GM18502 (cell line): Measurements from ENCODE around the gene PRM2.

ENCODE experiments used
- ATAC-seq: cut with Tn5 transposase; IDR thresholded peaks from one replicate; pipeline ENCODE4 v1.9.1; 2021; ENCODE audit warnings: mild to moderate bottlenecking; ENCODE audit not compliant: unreplicated experiment, poor library complexity

The PRM2 gene

GRCh38 chr16:11251525-11252481, 24.5 kb downstream of the PRM2 start:
- ATAC-seq: no peak

DNA sequence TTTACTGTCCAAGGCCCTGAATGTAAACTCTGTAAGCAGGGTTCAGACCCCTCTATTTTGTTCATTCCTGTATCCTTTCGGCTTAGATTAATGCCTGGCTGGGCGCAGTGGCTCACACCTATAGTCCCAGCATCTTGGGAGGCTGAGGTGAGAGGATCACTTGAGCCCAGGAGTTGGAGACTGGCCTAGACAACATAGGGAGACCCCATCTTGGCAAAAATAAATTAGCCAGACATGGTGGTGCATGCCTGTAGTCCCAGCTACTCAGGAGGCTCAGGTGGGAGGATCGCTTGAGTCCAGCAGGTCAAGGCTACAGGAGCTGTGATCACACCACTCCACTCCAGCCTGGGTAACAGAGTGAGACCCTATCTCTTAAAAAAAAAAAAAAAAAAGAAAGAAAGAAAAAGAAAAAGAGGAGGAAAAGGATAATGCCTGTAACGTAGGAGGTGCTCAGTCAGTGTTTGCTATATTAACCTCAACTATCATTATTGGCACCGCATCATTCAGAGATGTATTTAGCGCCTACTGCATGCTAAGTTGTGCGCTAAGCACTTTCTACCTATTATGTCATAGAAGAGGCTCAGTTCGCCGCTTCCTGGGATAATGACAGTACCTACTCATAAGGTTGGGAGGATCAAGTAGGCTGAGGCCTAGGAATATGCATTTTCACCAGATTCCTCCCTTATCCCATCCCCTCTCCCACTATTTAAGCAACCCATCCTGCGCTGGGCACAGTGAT, 25.3 kb downstream of the PRM2 start:
- ATAC-seq: no peak

DNA sequence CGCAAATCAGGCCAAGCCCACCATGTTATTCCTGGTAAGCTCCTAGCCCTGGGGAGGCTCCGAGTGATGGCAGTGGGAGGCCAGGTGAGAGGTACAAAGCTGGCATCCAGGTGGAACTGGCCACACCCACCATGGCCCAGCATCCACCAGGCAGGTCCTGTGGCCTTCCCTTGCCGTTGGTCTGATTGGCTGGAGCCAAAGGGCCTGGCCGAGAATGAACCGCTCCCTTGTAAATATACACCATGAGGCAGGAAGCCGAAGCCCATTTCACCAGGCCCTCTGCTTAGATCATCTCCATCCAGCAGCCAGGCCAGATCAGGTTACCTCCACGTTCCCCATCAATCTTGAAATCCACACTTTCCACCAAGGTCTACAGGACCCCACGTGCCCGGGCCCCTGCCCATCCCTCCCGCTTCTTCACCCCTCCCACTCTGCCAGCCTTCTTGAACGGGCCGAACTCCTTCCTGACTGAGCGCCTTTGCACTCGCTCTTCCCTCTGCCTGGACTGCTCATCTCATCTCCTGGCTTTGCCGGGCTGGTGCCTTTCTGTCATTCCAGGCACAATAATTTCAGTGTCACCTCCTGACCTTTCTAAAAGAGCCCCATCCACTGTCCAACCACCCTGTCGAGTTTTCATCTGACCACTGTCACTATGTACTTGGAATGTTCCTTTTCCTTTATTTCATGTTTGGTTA, 26.0 kb downstream of the PRM2 start:
- no peak for ATAC-seq

DNA sequence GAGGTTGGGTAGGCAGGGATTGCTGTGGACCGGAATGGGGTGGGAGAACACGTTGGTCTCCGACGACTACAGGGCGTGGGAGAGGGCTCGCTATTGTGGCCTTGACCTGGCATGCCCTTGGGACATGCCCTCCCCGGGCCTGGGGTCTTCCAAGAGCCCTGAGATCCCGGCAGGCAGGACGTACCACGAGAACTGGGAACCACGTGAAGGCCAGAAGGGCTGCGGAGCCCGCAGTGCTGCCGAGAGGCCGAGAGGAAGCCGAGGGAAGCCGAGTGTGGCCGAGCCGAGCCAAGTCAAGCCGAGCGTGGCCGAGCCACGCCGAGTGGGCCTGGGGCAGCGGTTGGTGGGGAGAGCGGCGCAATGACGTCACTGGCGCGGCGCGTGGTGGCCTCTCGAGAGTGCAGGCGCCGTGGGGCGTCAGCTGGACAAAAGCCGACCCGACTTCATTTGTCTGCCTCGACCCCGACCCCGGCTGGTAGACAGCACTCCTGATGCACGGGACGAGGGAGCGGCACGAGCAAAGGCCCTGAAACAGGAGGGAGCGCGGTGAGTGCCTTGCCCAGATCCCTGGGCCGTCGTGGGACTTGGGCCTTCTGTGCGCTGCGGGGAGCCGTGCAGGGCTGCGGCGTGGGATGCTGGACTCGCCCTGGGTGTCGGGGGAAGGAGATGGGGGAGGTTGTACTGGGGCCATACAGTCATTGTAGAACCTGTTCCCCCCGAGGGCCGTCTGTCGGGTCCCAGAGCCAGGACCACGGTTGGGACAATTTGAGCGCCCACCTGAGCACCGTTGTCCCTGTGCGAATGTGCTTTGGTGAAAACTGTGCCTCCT, 26.8 kb downstream of the PRM2 start:
- no peak for ATAC-seq

- no peak for ATAC-seq
Observed at GRCh38 chr16:11248133-11248532, 28.1 kb downstream of the PRM2 start.

DNA sequence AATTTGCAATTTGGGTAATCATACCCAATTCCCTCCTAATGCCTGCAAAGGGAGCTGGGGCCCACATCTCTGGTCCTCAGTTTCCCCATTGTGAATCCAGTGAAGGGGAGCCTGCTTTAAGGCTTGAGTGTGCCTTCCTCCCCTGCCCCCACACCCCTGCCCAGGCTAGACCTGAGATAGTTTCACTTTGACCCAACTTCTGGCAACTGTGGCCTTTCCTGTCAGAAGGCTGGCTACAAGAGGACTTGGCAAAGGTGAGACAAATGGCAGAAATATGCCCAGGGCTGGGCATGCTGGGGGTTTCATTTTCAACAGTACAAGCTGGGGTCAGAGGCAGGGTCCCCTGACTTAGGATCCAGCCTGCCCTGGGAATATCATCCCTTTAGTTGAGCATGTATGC, 30.3 kb downstream of the PRM2 start:
- ATAC-seq: no peak

GRCh38 chr16:11245222-11245737, 31.0 kb downstream of the PRM2 start:
- ATAC-seq: no peak

DNA sequence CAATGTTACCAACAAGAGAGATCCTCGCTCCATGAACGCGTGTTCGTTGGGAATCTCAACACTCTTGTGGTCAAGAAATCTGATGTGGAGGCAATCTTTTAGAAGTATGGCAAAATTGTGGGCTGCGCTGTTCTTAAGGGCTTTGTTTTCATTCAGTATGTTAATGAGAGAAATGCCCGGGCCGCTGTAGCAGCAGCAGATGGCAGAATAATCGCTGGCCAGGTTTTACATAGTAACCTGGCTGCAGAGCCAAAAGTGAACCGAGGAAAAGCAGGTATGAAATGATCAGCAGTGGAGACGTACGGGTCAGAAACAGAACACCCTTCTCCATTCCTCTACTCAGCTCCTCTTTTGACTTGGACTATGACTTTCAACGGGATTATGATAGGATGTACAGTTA, 33.6 kb downstream of the PRM2 start:
- ATAC-seq: no peak

DNA sequence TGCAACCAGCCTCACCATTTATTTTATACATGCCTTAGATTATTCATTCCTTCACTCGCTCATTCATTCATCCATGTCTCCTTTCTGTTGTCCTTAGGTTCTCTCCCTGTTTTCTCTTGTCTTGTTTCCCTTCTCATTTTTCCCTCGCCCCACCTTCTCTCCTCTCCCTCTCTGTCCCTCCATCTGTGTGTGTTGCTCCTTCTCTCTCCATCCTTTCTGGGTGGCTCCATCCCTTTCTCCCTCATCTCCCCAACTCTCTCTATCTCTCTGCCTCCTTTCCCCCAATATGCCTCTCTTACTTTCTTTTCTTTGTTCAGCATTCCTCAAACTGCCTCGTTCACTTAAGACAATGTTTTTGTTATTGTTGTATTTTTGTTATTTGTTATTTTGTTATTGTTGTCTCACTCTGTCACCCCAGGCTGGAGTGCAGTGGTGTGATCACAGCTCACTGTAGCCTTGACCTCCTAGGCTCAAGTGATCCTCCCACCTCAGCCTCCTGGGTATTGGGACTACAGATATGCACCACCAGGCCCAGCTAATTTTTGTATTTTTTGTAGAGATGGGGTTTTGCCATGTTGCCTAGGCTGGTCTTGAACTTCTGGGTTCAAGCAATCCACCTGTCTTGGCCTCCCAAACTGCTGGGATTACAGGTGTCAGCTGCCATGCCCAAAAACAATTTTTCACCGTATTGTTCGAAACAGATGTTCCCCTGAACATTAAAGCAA, 34.6 kb downstream of the PRM2 start:
- no peak for ATAC-seq

- ATAC-seq: no peak
Observed at GRCh38 chr16:11240636-11241473, 35.4 kb downstream of the PRM2 start.

- no peak for ATAC-seq
Observed at GRCh38 chr16:11239644-11240632, 36.3 kb downstream of the PRM2 start.

DNA sequence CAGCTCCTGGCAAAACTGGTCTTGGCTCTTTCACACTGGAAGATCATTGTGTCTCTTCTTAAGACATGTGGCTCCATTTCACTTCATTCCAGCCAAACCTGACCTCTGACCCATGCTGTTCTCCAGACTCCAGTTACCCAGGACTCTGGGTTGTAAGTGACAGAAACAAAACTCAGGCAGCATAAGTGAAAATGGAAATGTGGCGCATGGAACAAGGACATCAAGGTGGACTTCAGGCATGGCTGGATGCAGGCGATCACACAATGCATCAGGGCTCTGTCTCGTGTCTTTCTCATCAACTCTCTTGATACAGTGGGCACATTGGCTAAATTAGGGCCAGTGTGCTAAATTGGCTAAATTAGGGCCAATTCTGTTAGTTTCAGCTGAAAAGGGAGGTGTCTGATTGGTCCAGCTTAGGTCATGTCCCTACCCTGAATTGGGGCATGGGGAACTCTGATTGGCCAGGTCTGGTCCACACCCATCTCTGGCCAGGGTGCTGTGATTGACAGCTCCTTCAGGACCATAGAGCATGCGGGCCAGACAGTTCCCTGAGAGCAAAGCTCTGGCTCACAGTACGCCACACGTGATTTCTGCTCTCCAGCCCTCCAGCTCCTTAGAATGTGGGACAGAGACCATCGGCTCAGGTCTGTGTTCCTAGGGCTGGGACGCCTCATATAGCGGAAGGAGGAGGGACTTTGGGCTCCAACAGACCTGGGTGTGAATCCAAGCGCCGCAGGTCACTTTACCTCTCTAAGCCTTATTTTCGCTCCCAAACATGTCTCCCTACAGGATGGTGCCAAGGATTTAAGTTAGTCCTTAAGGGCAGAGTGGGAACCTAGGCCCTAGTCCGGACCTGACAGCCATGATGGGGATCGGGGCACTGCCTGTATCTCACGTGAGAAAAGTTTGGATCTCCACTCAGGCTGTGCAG, 37.7 kb downstream of the PRM2 start:
- ATAC-seq: no peak

DNA sequence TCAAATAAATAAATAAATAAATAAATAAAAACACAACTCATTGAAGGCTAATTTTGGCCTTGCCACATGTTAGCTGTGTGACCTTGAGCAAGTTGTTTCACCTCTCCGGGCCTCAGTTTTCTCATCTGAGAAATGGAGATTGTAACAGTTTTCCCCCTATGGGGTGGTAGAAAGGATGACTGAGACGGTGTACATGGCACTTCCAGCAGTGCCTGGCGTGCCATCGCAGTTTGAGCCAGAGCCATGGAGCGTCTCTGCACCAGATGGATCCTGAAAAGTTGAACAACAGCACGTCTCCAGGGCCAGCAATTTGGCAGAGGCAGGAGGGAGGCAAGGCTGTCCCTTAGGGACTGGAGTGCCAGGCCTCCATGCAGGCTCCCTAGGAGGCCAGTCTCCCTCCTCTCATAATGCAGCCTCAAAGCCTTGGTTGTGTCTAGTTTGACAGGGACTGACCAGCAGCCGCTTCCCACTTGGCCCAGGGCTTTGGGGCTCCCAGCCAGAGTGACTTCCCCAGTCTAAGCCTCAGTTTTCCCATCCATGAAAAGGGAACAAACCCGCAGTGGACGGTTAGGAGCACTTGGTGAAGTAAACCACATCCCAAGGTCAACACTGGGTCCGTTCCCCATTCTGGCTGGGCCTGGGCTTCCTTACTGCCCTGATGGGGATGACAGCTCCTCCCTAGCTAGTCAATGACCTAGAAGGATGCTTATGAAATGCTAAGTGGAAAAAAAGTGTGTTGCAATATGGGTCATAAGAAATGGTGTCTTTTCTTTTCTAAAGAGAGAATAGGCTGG, 39.6 kb downstream of the PRM2 start:
- no peak for ATAC-seq

GRCh38 chr16:11235703-11235991, 40.6 kb downstream of the PRM2 start:
- ATAC-seq: no peak

GRCh38 chr16:11234884-11235702, 41.2 kb downstream of the PRM2 start:
- ATAC-seq: no peak
